Smooth muscle cell (in vitro differentiated cells): ENCODE data around the gene ETNK2. TPM values are rescaled to one million over a fixed set of nuclear protein-coding genes. Genes with fewer than 3 reads are reported as not detected.

Experiments
- DNase-seq: peaks from one replicate; lab custom pipeline; 2025; ENCODE audit not compliant: unreplicated experiment; lab: John Stamatoyannopoulos, UW
- H2AFZ ChIP-seq: fragments of 200-600 bp; sonication (generic); 2 replicates; pipeline ENCODE4 v1.6.0; 2016; ENCODE audit warnings: antibody characterized with exemption, low read depth, mild to moderate bottlenecking
- H3F3A ChIP-seq: fragments of 200-600 bp; sonication (generic); 2 replicates; pipeline ENCODE4 v1.6.0; 2017; ENCODE audit warnings: antibody characterized with exemption, low read depth
- H3K27ac ChIP-seq: fragments of 200-600 bp; sonication (generic); 2 replicates; pipeline ENCODE4 v1.5.1; 2016; ENCODE audit warnings: low read depth, mild to moderate bottlenecking
- H3K27me3 ChIP-seq: fragments of 200-600 bp; sonication (generic); 2 replicates; pipeline ENCODE4 v1.6.1; 2016; ENCODE audit warnings: low read depth, mild to moderate bottlenecking
- H3K36me3 ChIP-seq: fragments of 200-600 bp; sonication (generic); 2 replicates; pipeline ENCODE4 v1.5.1; 2016; ENCODE audit warnings: low read depth
- H3K4me1 ChIP-seq: fragments of 200-600 bp; sonication (generic); 2 replicates; pipeline ENCODE4 v1.5.1; 2016; ENCODE audit warnings: low read depth
- H3K4me2 ChIP-seq: fragments of 200-600 bp; sonication (generic); 2 replicates; pipeline ENCODE4 v1.6.0; 2016; ENCODE audit warnings: mild to moderate bottlenecking
- H3K4me3 ChIP-seq: fragments of 200-600 bp; sonication (generic); 2 replicates; pipeline ENCODE4 v1.5.1; 2016; ENCODE audit warnings: mild to moderate bottlenecking
- H3K79me2 ChIP-seq: fragments of 200-600 bp; sonication (generic); 2 replicates; pipeline ENCODE4 v1.6.0; 2016; ENCODE audit warnings: low read depth, mild to moderate bottlenecking
- H3K9ac ChIP-seq: fragments of 200-600 bp; sonication (generic); 2 replicates; pipeline ENCODE4 v1.6.0; 2016; ENCODE audit warnings: low read depth
- H3K9me3 ChIP-seq: fragments of 200-600 bp; sonication (generic); replicated peaks from 2 replicates; pipeline ENCODE4 v1.5.1; 2016; ENCODE audit warnings: low read depth
- H4K20me1 ChIP-seq: fragments of 200-600 bp; sonication (generic); 2 replicates; pipeline ENCODE4 v1.6.0; 2016; ENCODE audit warnings: low read depth
- WGBS: methylation state at CpG from one replicate; pipeline ENCODE4 v1.1.7; 2016; ENCODE audit warnings: low lambda C conversion rate; 5-methylcytosine and 5-hydroxymethylcytosine counted together
- polyA plus RNA-seq: library from polyadenylated mRNA; unstranded; fragments of >200 nt; fragmentation: Nextera tagmentation; extraction: Ambion mirVana; gene quantifications from 2 replicates; pipeline ENCODE4 v1.2.1, GENCODE V29; 2016
- total RNA-seq: library from RNA; depleted of rRNA; stranded (reverse); fragments of >200 nt; gene quantifications from 2 replicates; pipeline ENCODE4 v1.2.3, GENCODE V29; 2014
- TF ChIP-seq, protein P1 (sequence below): fragments of 200-600 bp; sonication (generic); IDR thresholded peaks from 2 replicates; pipeline ENCODE4 v1.5.1; 2017; ENCODE audit warnings: borderline replicate concordance, mild to moderate bottlenecking, antibody characterized with exemption; ENCODE audit not compliant: insufficient read depth, poor library complexity, severe bottlenecking

The ETNK2 gene
- total and polyA plus RNA-seq, 2 experiments from 2014 or later: 8.9 to 21.4 TPM

DNA sequence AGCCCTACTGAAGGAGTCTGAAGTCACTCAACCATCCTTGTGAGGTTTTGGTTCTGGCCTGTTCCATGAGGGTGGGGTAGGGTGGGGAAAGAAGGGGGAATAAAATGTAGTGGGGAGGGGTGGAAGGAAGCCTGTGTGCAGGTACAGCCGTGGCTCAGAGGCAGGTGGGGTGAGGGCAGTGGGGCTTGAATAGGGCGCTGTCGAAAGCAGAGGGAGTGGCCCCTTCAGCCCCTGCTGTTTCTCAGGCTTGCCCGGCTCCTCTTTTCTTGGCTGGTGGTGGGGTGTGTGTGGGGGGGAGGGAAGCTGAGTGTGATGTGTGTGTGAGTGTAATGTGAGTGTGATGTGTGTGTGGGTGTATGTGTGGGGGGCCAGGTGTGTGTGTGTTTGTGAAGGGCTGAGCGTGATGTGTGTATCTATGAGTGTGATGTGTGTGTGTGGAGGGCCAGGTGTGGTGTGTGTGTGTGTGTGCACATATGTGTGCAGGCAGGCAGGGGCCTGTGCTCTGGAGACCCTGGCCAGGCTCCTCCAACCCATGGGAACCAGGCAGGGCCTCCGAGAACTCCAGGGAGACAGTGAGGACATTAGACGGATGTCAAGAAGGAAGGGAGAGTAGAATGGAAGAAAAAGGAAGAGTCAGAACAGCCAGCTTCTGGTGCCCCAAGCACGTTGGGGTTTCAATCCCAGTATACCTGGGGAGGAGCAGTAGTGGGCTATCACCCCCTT lies 69.9 kb downstream of the ETNK2 start:
- no peaks in the 10 kb centered on the region for H3K9me3 ChIP-seq
- H2AFZ ChIP-seq: no peak overlapping the region
- no peak overlapping the region for H3K4me3 ChIP-seq
- H3F3A ChIP-seq: no peaks in the 10 kb centered on the region
- peaks cover 44% of the 10 kb centered on the region for H3K4me1 ChIP-seq
- H3K79me2 ChIP-seq: no peaks in the 10 kb centered on the region
- no peaks in the 10 kb centered on the region for H3K27me3 ChIP-seq
- H3K27ac ChIP-seq: no peak overlapping the region
- no peaks in the 10 kb centered on the region for H4K20me1 ChIP-seq
- no peaks in the 10 kb centered on the region for H3K36me3 ChIP-seq
- 78% methylated on average over 7 of the region's 8 CpGs for WGBS
- TF ChIP-seq, protein P1, sequence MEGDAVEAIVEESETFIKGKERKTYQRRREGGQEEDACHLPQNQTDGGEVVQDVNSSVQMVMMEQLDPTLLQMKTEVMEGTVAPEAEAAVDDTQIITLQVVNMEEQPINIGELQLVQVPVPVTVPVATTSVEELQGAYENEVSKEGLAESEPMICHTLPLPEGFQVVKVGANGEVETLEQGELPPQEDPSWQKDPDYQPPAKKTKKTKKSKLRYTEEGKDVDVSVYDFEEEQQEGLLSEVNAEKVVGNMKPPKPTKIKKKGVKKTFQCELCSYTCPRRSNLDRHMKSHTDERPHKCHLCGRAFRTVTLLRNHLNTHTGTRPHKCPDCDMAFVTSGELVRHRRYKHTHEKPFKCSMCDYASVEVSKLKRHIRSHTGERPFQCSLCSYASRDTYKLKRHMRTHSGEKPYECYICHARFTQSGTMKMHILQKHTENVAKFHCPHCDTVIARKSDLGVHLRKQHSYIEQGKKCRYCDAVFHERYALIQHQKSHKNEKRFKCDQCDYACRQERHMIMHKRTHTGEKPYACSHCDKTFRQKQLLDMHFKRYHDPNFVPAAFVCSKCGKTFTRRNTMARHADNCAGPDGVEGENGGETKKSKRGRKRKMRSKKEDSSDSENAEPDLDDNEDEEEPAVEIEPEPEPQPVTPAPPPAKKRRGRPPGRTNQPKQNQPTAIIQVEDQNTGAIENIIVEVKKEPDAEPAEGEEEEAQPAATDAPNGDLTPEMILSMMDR: no peak
- no peak overlapping the region for H3K9ac ChIP-seq
- no peak overlapping the region for H3K4me2 ChIP-seq
- no peak for DNase-seq

DNA sequence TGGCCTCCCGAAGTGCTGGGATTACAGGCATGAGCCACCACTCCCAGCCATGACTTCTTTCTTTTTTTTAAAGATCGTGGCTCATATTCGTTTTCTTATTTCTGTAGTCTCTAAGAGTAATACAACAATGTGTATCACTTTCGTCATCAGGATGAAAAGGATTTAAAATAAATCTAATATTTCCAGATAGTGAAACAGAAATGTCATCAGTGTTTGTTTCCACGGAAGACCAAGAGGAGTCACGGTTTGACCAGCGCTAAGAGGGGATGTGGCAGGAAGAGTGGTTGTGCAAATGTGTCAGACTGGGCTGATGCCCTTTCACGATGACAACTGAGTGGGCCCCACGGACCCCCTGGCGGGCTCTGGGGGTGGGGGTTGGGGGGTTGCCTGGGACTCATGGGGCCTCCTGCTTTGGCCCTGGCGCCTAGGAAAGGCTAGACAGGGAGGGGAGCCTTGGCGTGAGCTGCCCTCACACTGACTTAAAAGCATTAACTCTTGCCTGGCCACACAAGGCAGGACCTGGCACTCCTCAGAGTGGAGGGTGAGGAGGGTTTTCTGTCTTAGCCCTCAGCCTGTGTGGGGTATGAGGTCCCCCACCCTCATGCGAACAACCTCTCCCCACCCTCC lies 70.6 kb downstream of the ETNK2 start:
- no peak overlapping the region for H2AFZ ChIP-seq
- H3K27me3 ChIP-seq: no peaks in the 10 kb centered on the region
- H3F3A ChIP-seq: no peaks in the 10 kb centered on the region
- TF ChIP-seq, protein P1: no peak
- H3K27ac ChIP-seq: no peak overlapping the region
- WGBS: 29% methylated on average over 12 of the region's 13 CpGs
- no peak overlapping the region for H3K9ac ChIP-seq
- no peaks in the 10 kb centered on the region for H4K20me1 ChIP-seq
- DNase-seq: no peak
- H3K4me2 ChIP-seq: no peak overlapping the region
- H3K79me2 ChIP-seq: no peaks in the 10 kb centered on the region
- H3K9me3 ChIP-seq: no peaks in the 10 kb centered on the region
- peaks cover 44% of the 10 kb centered on the region for H3K4me1 ChIP-seq
- no peaks in the 10 kb centered on the region for H3K36me3 ChIP-seq
- H3K4me3 ChIP-seq: no peak overlapping the region

Other genes starting within 250 kb of the ETNK2 start
- 2.3 and 2.6 TPM in 2 replicates for gene SOX13, start 78.9 kb downstream of the ETNK2 start, total RNA-seq
- 0.41 and 7.0 TPM in 2 replicates for gene SOX13, start 78.9 kb downstream of the ETNK2 start, polyA plus RNA-seq
- gene REN, start 14.3 kb upstream of the ETNK2 start, total RNA-seq: not detected in 2 replicates
- not detected in 2 replicates for gene REN, start 14.3 kb upstream of the ETNK2 start, polyA plus RNA-seq
- 0.72 TPM in 1 of 2 replicates, not detected in the other for gene KISS1, start 44.4 kb upstream of the ETNK2 start, total RNA-seq
- 1.2 and 1.4 TPM in 2 replicates for gene KISS1, start 44.4 kb upstream of the ETNK2 start, polyA plus RNA-seq
- gene GOLT1A, start 61.9 kb upstream of the ETNK2 start, total RNA-seq: 0.54 TPM in 1 of 2 replicates, not detected in the other
- 0.76 TPM in 1 of 2 replicates, not detected in the other for gene GOLT1A, start 61.9 kb upstream of the ETNK2 start, polyA plus RNA-seq
- 0.45 and 0.67 TPM in 2 replicates for gene PLEKHA6, start 207.9 kb upstream of the ETNK2 start, total RNA-seq
- 0.85 and 2.5 TPM in 2 replicates for gene PLEKHA6, start 207.9 kb upstream of the ETNK2 start, polyA plus RNA-seq